ENCODE data around the gene TM4SF18. TPM values are rescaled to one million over a fixed set of nuclear protein-coding genes. Genes with fewer than 3 reads are reported as not detected.

The TM4SF18 gene
- total RNA-seq, 1 experiment from 2014 or later = 9.8 TPM

DNA sequence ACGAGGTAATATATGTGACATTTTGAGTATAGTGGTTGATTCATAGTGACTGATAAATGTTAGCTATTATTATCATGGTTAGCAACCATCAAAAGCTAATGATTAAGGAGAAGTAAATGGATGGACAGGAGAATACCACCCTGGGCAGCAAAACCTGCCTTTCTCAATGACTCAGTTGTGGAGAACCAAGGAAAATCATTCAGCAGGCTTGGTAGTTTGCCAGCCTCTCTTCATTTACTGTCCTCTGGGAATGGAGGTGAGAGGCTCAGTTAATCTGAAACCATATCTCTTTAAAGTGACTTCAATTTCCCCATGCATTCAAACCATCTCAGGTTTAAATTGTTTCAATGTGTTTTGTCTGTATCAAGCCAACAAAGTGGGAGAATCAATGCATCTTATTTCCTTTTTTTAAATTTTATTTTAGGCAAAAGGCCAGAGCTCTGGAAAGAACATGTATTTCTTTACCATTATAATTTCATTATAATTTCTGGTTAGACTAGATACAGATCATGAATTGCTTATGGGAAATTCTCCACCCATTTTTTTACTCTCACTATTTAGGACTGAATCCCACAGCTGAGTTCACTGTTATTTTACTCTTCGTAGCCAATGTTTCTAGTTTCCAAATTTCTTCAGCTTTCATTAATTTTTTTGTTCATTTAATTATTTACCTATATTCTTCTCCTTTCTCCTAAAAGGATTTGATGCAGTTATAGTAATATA lies 2.7 kb downstream of the TM4SF18 start:
- no peak overlapping the region for H4K5ac ChIP-seq (ENCODE audit: insufficient read length, low read depth, low read length)
- H3K56ac ChIP-seq (ENCODE audit: insufficient read length, low read depth, low read length) = no peak overlapping the region
- no peaks in the 10 kb centered on the region for H3K9me3 ChIP-seq (ENCODE audit: control insufficient read depth, low read depth, low read length)
- H3K27ac ChIP-seq (ENCODE audit: insufficient read length, low read depth, low read length) = no peak overlapping the region
- no peak for DNase-seq
- Mint-ChIP-seq H3K27me3 (ENCODE audit: low read depth) (no peaks in the 10 kb centered on the region), H3K4me1 (peaks cover 19 to 20% of the 10 kb centered on the region in 2 experiments), H3K9me3 (no peaks in the 10 kb centered on the region), H3K36me3 (ENCODE audit: insufficient read depth in 1 of 3, low read depth in 3 of 3) (no peaks in the 10 kb centered on the region), H3K27ac (no peak overlapping the region), H3K4me3 (no peak overlapping the region)
- no peak overlapping the region for H2AFZ ChIP-seq (ENCODE audit: low read length)
- WGBS (ENCODE audit: extremely low coverage, insufficient read length, low lambda C conversion rate) = no CpG with 5 or more reads among the region's 2 CpGs
- no peak overlapping the region for H2BK5ac ChIP-seq (ENCODE audit: insufficient read length, low read length)
- H3K18ac ChIP-seq (ENCODE audit: insufficient read length, low read depth, low read length) = no peak overlapping the region
- no peak overlapping the region for H3T11ph ChIP-seq (ENCODE audit: low read length)
- H3K9ac ChIP-seq (ENCODE audit: extremely low read depth, insufficient read length, low read length) = no peak overlapping the region
- no peak overlapping the region for H2BK20ac ChIP-seq (ENCODE audit: low read depth, low read length, poor library complexity, severe bottlenecking)
- no peaks in the 10 kb centered on the region; the same call in 1 of the 2 replicates for H3K4me1 ChIP-seq (ENCODE audit: insufficient read depth, low read length)
- H2BK120ac ChIP-seq (ENCODE audit: low read depth, low read length, poor library complexity, severe bottlenecking) = no peak overlapping the region
- no peaks in the 10 kb centered on the region for H3K27me3 ChIP-seq (ENCODE audit: insufficient read depth, low read length)
- H2BK15ac ChIP-seq (ENCODE audit: low read depth, low read length) = no peak overlapping the region
- no peak overlapping the region for H2BK12ac ChIP-seq (ENCODE audit: insufficient read length, low read depth, low read length)
- no peak overlapping the region for H3K4ac ChIP-seq (ENCODE audit: low read depth, low read length)
- H4K8ac ChIP-seq (replicated peaks; ENCODE audit: insufficient read length, low read depth, low read length) = no peak overlapping the region
- H3K4me2 ChIP-seq (ENCODE audit: insufficient read depth, insufficient read length, low read length) = no peak overlapping the region
- H3K79me2 ChIP-seq (ENCODE audit: insufficient read depth, low read length) = no peaks in the 10 kb centered on the region; the same call in 1 of the 2 replicates
- no peaks in the 10 kb centered on the region for H3K79me1 ChIP-seq (ENCODE audit: insufficient read depth, low read depth, low read length, poor library complexity, severe bottlenecking)
- no peak overlapping the region for H4K91ac ChIP-seq (ENCODE audit: insufficient read length, low read depth, low read length)
- no peak overlapping the region for H3K23ac ChIP-seq (ENCODE audit: insufficient read length, low read depth, low read length)
- H4K20me1 ChIP-seq (ENCODE audit: control insufficient read depth, insufficient read depth, insufficient read length) = no peaks in the 10 kb centered on the region
- TF ChIP-seq CTCF (conservative IDR thresholded peaks at IDR 0.05) = no peak
- H3K14ac ChIP-seq (ENCODE audit: insufficient read depth, low read length) = no peak overlapping the region
- H2AK5ac ChIP-seq (ENCODE audit: insufficient read length, low read length) = no peak overlapping the region
- H3K23me2 ChIP-seq (ENCODE audit: insufficient read length, low read depth, low read length, poor library complexity, severe bottlenecking) = no peaks in the 10 kb centered on the region

All from H9 (cell line).